Right hindlimb (tissue), 1 donor: Measurements from ENCODE around the gene KCNQ2.
A peak's percentile ranks its signal among the peaks of the same experiment; 100 is the strongest.
"Not testable (repeated sequence)": the region's sequence is repeated elsewhere in the genome, so short reads cannot be mapped to it uniquely, and the experiment has no call there.

Experiments used
- DNase-seq: peaks from one replicate; pipeline ENCODE4 v3.0.0-alpha.2; 2018

Gene KCNQ2

GRCh38 chr20:63488315-63489251, 16.1 kb upstream of the KCNQ2 start:
- DNase-seq, result peak; percentile 29

- DNase-seq, result no peak
Observed at GRCh38 chr20:63487781-63488241, 15.4 kb upstream of the KCNQ2 start.

- no peak for DNase-seq
Observed at GRCh38 chr20:63487116-63487764, 14.8 kb upstream of the KCNQ2 start.

DNA sequence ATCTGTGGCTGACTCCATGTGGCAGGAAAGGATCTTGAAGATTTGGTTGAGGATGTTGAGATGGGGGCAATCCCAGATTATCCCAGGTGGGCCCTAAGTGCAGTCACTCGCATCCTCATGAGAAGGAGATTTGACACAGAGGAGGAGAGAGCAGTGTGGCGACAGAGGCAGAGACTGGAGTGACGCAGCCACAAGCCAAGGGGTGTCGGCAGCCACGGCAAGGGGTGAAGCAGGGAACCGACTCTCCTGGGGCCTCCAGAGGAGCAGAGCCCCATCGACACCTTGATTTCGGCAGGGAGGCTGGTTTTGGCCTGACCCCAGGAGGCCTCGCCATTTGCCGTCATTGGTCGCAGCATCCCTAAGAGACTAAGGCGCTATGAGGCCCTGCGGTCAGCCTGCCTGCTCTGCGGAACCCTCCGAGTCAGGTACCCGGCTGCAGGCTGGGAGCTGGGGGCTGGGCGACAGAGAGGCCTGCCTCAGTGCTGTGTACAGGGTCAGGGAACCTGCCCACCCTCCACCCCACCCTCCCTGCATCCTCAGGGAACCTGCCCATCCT, 13.9 kb upstream of the KCNQ2 start:
- DNase-seq, result no peak

DNA sequence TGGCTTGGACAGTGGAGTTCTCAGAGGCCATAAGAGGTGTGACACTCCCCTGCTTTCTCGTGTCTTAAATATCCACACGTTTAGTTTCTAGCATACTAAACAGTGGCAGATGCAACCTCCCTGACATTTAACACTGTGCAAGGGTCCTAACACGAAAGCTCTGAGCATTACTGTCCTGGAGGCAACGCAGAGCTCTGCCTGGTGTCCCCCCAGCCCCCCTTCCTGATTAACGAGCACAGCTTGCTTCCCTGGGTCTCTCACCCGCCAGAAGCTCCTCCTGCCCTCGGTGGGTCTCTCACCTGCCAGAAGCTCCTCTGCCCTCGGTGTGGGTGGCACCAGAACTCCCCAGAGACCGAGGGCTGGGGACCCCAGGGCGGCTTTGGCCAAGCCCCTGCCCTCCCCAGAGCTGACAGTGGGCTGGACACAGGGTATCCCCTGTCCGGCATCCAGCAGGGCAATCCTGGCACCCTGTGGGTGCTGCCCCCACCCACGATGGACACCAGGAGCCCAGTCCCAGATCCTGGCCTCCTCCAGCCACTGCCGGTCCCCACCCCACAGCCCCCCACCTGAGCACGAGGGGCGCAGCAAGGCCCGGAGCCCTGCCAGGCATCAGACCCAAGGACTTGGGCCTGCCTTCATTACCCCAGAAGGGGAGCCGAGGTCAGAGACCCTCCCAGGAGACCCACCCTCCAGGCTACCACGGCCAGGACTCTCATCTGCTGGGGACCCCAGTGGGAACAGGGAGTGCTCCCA, 12.4 kb upstream of the KCNQ2 start:
- DNase-seq, result no peak

DNA sequence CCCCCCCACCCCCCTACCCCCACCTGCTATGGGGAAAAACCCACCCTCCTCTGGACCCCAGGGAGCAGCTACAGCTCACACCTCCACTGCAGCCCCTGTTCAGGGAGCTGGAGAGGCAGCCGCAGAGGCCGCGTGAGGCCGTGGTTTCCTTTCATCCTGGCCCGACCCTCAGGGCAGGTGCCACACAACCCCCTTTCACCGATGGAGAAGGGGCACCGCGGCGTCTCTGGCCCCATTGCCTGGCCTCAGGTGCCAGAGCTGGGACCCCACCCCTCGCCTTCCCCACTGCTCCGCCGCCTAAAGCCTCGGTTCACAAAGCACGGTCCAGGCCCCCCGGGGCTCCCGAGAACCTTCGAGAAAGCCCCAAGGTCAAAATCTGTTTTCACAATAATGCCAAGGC, 11.8 kb upstream of the KCNQ2 start:
- DNase-seq, result no peak

GRCh38 chr20:63483834-63484233, 11.4 kb upstream of the KCNQ2 start:
- no peak for DNase-seq

GRCh38 chr20:63482021-63482587, 9.6 kb upstream of the KCNQ2 start:
- DNase-seq, result peak; percentile 21

DNA sequence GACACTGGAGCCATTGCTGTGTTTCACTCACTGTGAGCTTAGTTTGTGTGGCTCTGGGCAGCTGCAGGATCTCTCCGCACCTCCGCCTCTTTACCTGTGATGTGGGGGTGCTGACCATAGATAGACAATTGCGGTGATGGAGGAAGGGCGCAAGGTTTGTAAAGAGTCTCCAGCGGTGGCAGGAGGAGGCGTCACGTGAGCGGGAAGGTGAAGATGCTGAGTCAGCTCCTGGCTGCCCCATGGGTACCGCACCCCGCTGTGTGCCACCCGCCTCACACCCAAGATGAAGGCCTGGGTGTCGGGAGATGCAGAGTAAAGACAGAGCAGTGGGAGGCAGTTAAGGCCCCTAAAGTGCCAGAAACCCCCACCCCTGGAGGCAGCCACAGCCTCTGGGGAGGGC, 9.0 kb upstream of the KCNQ2 start:
- no peak for DNase-seq

GRCh38 chr20:63479695-63480419, 7.4 kb upstream of the KCNQ2 start:
- not testable (repeated sequence) for DNase-seq

- DNase-seq, result no peak
Observed at GRCh38 chr20:63478346-63479302, 6.2 kb upstream of the KCNQ2 start.

DNA sequence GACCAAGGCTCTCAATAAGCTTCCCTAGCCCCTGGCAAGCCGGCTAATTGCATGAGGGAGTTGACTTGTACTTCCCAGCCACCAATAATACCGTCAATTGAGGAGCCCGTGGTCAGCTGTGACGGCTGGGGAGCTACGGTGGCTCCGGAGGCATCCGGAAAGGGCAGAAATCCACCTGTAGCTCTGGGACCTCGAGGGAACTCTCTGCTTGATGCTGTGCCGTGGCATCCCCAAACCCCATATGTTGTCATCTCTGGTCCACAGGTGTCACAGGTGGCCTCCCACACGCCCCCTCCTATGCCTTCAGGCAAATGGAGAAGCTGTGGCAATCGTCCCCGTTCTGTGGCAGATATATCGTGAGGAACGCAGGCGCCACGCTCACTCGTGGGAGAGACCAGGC, 5.5 kb upstream of the KCNQ2 start:
- DNase-seq, result no peak

DNA sequence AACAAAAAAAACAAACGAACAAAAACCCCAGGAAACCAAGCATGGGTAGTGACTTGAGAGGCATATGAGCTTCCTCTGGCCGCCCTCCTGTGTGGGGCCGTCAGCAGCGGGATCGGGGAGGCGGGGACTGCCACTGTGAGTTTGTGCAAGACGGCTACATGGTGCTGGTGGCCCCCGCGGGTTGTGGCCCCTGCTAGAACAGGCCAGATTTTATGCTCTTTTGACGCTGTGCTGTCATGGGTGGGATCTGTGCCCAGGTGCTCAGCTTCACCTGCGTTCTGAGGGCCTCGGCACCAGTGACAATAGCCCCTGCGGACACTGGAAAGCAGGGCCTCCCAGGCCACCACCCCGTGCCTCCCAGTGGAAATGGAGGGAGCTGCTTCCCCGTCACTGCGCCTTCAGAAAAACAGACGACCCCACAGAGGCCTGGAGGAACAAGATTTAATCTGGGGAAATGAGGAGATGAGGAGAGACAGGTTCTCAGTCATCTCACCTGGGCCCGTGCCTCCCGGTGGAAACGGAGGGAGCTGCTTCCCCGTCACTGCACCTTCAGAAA, 4.7 kb upstream of the KCNQ2 start:
- no peak for DNase-seq

GRCh38 chr20:63475209-63475608, 2.8 kb upstream of the KCNQ2 start:
- no peak for DNase-seq

DNA sequence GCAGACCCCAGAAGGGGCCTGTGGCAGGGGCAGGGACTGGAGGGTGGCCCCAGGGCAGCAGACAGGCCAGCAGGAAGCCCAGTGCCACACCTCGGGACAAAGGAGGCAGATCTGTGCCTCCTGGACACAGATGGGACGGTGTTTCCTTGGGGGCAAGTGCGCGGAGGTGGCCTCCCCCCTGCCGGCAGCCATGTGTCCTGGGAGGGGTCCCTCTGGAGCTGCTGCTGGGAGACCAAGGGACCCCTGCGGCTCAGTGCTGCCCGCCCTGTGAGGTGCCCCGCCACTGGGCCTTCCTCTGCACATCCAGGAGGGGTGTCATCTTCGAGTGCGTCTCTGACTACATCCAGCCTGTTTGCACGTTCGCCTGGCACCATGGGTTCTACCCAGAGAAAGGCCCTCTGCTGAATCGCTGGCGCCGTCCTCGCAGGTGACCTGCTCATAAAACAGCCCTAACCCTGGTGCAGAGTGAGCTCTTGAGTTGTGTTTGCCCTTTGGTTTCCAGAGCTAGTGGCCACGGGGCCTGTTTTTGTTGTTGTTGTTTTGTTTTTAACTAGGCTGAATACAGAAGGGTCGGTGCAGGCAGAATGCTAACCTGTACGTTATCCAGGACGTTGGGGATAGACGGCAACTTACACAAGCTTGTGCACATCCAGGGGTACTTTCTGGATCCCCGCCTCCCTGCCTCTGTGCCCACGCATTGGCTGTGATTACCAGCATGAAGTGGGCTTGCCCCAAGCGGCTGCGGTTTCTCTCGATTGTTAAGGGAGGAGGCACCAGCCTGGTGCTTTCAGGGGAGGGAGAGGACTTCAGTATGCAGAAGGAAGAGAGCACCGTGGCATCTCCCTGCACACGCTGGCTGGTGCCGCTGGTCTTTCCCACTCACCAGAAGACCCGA, 1.3 kb upstream of the KCNQ2 start:
- no peak for DNase-seq

- DNase-seq, result no peak
Observed at GRCh38 chr20:63472862-63473390, 471 bp upstream of the KCNQ2 start.

- DNase-seq, result no peak
Observed at GRCh38 chr20:63471717-63471980, 806 bp downstream of the KCNQ2 start.

- DNase-seq, result no peak
Observed at GRCh38 chr20:63471002-63471716, 1.3 kb downstream of the KCNQ2 start.

DNA sequence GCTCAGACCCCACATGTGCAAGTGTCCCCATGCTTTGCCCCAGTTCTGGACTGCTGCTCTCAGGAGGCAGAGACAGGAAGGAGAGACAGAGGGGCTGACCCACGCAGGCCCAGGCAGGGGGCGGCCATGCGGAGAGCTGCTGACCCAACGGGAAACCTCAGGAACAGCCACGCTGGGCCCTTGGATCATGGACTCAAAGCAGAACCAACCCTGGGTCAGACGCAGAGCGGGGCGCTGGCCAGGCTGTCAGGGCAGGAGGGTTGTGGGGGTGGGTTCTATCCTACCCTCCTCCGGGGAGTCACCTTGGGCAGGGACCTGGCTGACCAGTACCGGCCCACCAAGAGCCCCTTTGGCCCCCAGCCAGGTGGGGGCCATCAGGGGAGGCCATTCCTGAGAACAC, 2.0 kb downstream of the KCNQ2 start:
- no peak for DNase-seq
